IPS-18a (cell line): ENCODE results near the gene HHIP.

Source experiments
- H3K27ac ChIP-seq: one replicate; pipeline ENCODE4 v1.5.1; 2013; ENCODE audit warnings: low read length
- H3K27me3 ChIP-seq: one replicate; pipeline ENCODE4 v1.6.1; 2013; ENCODE audit warnings: mild to moderate bottlenecking, low read length; ENCODE audit not compliant: control insufficient read depth, insufficient read depth
- H3K36me3 ChIP-seq: one replicate; pipeline ENCODE4 v1.6.1; 2013; ENCODE audit warnings: low read depth, low read length; ENCODE audit not compliant: control insufficient read depth
- H3K4me1 ChIP-seq: one replicate; pipeline ENCODE4 v1.6.1; 2013; ENCODE audit warnings: low read depth, low read length; ENCODE audit not compliant: control insufficient read depth
- H3K4me3 ChIP-seq: one replicate; pipeline ENCODE4 v1.5.1; 2013; ENCODE audit warnings: low read length
- H3K9ac ChIP-seq: one replicate; pipeline ENCODE4 v1.6.1; 2013; ENCODE audit warnings: mild to moderate bottlenecking, low read length, moderate library complexity
- H3K9me3 ChIP-seq: one replicate; pipeline ENCODE4 v1.6.1; 2013; ENCODE audit warnings: low read depth, low read length; ENCODE audit not compliant: control insufficient read depth

HHIP gene

DNA sequence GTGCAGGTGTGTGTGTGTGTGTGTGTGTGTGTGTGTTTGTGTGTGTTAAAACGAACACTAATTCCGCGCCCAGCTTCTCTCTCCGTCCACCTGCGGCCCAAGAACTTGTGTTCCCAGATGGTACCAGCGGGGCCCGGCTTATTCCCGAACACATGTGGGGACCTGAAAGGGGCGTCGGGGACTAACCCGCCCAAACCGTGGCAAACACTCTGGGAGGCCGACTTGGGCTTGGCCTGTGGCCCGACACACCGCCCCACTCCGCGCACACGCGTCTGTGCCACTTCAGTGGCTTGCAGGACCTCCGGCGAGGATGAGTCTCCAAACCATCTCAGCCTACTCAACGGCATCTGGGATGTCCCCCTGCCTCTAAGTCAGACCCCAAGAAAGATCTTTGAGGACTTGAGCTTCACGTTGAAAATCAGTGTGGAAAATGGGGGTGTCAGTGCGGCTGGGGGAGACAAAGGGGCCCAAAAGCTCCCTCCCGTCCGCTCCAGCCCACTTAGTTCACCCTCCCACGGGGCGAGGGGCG is 790 bp upstream of the HHIP start:
- no peak overlapping the region for H3K9ac ChIP-seq
- H3K4me1 ChIP-seq, result peaks cover 30% of the 10 kb centered on the region
- H3K4me3 ChIP-seq, result peak overlapping the region; percentile 65
- H3K36me3 ChIP-seq, result no peaks in the 10 kb centered on the region
- no peaks in the 10 kb centered on the region for H3K9me3 ChIP-seq
- no peak overlapping the region for H3K27ac ChIP-seq
- H3K27me3 ChIP-seq, result peaks cover 71% of the 10 kb centered on the region

DNA sequence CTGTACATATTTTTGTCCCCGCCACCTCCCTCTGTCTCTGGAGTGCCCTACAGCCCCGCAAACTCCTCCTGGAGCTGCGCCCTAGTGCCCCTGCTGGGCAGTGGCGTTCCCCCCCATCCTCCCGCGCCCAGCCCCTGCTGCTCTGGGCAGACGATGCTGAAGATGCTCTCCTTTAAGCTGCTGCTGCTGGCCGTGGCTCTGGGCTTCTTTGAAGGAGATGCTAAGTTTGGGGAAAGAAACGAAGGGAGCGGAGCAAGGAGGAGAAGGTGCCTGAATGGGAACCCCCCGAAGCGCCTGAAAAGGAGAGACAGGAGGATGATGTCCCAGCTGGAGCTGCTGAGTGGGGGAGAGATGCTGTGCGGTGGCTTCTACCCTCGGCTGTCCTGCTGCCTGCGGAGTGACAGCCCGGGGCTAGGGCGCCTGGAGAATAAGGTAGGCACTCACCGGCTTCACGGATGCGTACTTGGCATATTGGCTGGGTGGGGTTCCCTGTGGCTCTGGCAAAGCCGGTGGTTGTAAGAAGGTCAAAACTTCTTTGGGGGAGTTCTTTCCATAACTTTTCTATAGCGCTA is 653 bp downstream of the HHIP start:
- H3K27me3 ChIP-seq, result peaks cover 79% of the 10 kb centered on the region
- H3K36me3 ChIP-seq, result no peaks in the 10 kb centered on the region
- H3K9ac ChIP-seq, result no peak overlapping the region
- peaks cover 38% of the 10 kb centered on the region for H3K4me1 ChIP-seq
- H3K4me3 ChIP-seq, result peak overlapping the region; percentile 65
- H3K27ac ChIP-seq, result no peak overlapping the region
- no peaks in the 10 kb centered on the region for H3K9me3 ChIP-seq

DNA sequence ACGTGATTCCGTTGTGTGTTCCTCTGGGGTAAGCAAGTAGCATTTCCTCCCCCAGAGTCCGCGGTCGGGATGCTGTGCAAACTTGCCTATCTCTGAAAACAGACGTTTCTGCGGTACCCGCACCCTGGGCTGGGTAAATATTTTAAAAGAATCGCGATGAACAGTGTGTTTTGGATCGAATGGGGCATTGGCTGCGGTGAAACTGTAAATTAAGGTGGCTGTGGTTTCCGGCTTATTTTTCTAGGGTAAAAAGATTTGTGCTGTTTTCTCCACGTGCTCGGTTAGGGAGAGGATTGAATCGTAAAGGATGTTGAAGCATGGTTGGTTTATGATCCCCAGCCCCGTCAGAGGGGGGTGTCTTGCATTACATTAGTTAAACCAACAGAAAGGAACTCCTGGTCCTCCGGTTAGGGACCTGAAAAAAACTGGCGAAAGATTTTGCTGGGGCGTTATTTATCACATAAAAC is 1.2 kb downstream of the HHIP start:
- Histone ChIP-seq H3K4me3 (peak overlapping the region; percentile 65), H3K27me3 (peaks cover 79% of the 10 kb centered on the region), H3K4me1 (peaks cover 38% of the 10 kb centered on the region), H3K27ac (no peak overlapping the region), H3K9ac (no peak overlapping the region), H3K9me3 (no peaks in the 10 kb centered on the region), H3K36me3 (no peaks in the 10 kb centered on the region)

DNA sequence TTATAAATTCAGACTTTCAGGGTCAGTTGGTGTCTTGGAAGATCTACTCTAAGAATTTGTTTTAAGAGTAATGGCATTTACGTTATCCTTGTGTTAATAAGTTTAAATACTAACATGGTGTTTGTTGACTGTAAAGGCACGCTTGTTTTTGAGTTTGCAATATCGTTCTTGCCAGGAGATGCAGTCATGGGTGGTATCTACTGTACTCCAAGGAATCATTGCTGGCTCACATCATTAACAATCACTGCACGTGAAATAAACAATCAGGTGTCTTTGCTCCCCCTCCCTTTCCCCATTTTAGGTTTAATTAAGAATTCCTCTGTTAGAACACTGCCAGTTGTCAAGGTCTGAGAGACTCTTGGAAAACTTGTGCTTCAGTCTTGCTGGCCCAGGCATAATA is 1.6 kb downstream of the HHIP start:
- H3K9ac ChIP-seq, result no peak overlapping the region
- H3K4me1 ChIP-seq, result peaks cover 38% of the 10 kb centered on the region
- no peaks in the 10 kb centered on the region for H3K36me3 ChIP-seq
- peak overlapping the region; percentile 65 for H3K4me3 ChIP-seq
- no peaks in the 10 kb centered on the region for H3K9me3 ChIP-seq
- no peak overlapping the region for H3K27ac ChIP-seq
- H3K27me3 ChIP-seq, result peaks cover 79% of the 10 kb centered on the region

DNA sequence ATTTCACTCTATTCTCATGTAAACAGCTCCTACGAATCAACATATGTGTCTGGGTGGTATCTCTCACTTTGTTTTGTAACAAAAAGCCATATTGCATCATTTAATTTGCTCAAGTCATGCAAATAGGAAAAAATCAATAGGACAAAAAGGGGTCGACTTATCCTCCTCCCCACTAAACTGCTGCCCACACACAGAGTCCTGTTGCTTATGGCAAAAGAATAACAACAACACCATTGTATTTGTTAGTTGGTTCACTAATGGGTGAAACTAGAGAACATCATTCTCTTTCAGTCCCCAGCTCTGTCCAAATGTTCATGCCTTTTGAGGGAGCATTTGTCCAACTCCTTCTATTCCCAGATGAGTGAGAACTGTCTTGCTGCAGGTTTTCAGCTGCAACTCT is 2.1 kb downstream of the HHIP start:
- H3K27ac ChIP-seq, result no peak overlapping the region
- no peaks in the 10 kb centered on the region for H3K36me3 ChIP-seq
- no peak overlapping the region for H3K9ac ChIP-seq
- no peaks in the 10 kb centered on the region for H3K9me3 ChIP-seq
- H3K4me1 ChIP-seq, result peaks cover 38% of the 10 kb centered on the region
- H3K4me3 ChIP-seq, result peak overlapping the region; percentile 65
- peaks cover 78% of the 10 kb centered on the region for H3K27me3 ChIP-seq

DNA sequence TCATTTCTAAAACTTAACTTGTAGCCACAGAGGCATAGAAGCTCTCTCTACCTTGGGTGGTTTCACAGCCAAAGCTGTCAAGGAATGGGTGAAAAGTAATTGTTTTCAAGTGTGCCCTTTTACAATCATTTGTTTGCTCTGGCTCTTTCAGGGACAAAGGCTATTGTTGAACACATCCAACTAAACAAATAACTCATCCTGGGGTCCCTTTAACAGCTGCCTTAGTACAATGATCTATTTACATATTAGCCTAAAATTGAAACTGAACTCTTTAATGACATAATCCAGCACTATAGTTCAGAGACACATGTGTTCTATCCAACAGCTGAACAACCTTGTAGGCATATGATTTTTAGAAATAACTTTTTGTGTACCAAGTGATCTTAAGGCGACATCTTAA is 3.7 kb downstream of the HHIP start:
- Histone ChIP-seq H3K4me1 (peaks cover 38% of the 10 kb centered on the region), H3K9me3 (no peaks in the 10 kb centered on the region), H3K9ac (no peak overlapping the region), H3K27me3 (peaks cover 62% of the 10 kb centered on the region), H3K36me3 (no peaks in the 10 kb centered on the region), H3K27ac (no peak overlapping the region), H3K4me3 (peak overlapping the region; percentile 19)

DNA sequence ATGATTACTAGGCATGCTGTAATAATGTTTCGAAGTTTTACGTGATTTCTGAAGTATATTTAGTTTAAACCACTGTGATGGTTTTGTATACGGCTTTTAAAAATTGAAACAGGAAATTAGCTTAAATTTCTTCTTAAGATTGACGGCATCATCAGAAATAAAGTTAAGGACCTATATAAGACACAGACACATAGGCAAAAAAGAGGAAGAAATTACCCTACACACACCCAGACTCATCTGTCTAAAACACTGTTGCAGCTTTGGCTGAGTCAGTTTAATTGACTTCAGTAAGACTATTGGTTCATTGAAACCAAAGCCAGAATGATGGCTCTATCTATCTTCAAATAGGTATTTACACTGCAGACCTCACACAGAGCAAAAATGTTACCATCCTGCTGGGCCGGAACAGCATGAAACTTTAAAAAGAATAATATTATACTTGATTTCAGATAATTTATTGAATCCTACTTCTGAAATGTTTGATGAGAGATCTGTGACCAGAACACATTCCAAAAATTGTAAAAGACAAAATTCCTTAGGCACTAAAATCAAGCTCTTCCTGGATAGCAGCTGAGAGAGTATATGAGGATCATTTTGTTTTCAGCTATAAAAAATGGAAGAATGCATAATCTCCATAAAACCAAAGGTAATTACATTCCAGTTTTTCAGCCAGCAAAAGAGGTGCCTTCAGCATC is 4.5 kb downstream of the HHIP start:
- no peaks in the 10 kb centered on the region for H3K9me3 ChIP-seq
- H3K9ac ChIP-seq, result no peak overlapping the region
- H3K4me3 ChIP-seq, result no peak overlapping the region
- no peak overlapping the region for H3K27ac ChIP-seq
- peaks cover 54% of the 10 kb centered on the region for H3K27me3 ChIP-seq
- peaks cover 38% of the 10 kb centered on the region for H3K4me1 ChIP-seq
- H3K36me3 ChIP-seq, result no peaks in the 10 kb centered on the region

DNA sequence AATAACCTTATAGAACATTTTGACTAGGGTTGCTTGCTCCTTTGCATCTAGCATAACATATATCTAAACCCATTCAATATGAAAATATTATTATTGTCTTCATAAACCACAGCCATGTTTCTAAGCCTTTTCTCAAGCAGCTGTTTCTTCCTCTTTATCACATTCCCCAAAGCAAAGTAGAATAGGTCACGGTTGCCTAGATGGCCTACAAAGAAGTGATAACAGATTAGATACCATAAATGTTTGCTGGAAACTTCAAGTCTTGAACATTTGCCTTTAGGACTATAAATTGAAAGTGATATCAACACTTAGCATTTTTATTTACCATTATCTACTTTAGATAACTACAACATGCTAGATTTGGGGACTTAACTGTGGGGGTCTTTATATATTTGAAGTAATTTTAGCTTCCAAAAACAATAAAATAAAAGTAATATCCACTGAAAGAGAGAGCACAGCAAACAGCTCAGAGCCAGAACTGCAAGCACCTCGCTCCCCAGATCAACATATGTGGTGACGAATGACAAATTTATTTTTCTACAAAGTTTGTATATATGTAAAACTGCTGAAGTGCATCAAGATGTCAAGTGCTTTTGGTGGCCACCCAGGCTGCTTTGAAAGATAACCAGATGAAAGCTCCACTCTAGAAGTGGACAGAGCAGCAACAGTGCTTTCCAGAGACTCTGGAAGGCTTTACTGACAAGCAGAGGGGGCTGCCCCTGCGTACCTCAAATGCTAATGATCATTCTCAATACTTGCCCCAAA is 8.0 kb downstream of the HHIP start:
- Histone ChIP-seq H3K9ac (no peak overlapping the region), H3K4me1 (peaks cover 18% of the 10 kb centered on the region), H3K4me3 (no peak overlapping the region), H3K9me3 (no peaks in the 10 kb centered on the region), H3K27ac (no peak overlapping the region), H3K27me3 (peaks cover 21% of the 10 kb centered on the region), H3K36me3 (no peaks in the 10 kb centered on the region)

DNA sequence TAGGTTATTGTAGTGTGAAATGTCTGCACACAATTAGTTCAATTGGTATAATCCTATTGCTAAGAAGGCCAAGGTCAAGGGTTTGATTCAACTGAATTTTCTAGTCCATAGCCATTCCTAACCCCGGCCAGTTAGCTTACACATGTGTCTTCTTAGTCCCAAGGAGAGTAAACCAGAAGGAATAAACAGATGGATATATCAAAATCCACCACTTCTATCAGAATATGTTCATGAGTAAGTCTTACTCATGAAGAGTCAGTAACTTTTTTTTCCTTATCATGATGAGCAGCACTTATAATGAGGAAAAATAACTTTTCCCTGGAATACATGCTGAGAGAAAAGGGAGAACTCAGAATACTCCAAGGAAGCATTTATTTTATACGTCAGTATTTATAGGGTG is 9.5 kb downstream of the HHIP start:
- H3K9ac ChIP-seq, result no peak overlapping the region
- H3K4me3 ChIP-seq, result no peak overlapping the region
- no peaks in the 10 kb centered on the region for H3K9me3 ChIP-seq
- H3K27ac ChIP-seq, result no peak overlapping the region
- peaks cover 5% of the 10 kb centered on the region for H3K27me3 ChIP-seq
- no peaks in the 10 kb centered on the region for H3K36me3 ChIP-seq
- peaks cover 4% of the 10 kb centered on the region for H3K4me1 ChIP-seq

DNA sequence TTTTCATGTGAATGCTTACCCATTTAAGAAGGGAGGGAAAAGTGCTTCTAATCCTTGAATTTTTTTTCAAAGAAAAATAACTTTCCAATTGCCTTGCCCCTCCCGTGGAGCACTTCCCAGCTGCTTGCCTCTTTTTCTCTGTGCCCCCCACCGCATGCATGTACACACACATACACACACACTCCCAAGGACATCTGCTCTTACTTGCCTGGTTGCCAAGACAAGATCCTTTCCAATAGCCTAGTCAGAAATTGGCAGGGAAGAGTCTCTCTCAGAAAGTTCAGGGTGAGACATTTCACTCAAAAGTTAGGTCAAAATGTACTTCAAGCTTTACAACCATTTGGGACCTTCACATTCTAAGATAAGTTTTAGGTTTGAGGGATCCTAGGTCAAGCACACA is 10.9 kb downstream of the HHIP start:
- Histone ChIP-seq H3K27me3 (no peaks in the 10 kb centered on the region), H3K9me3 (no peaks in the 10 kb centered on the region), H3K4me1 (no peaks in the 10 kb centered on the region), H3K9ac (no peak overlapping the region), H3K36me3 (no peaks in the 10 kb centered on the region), H3K27ac (no peak overlapping the region), H3K4me3 (no peak overlapping the region)

DNA sequence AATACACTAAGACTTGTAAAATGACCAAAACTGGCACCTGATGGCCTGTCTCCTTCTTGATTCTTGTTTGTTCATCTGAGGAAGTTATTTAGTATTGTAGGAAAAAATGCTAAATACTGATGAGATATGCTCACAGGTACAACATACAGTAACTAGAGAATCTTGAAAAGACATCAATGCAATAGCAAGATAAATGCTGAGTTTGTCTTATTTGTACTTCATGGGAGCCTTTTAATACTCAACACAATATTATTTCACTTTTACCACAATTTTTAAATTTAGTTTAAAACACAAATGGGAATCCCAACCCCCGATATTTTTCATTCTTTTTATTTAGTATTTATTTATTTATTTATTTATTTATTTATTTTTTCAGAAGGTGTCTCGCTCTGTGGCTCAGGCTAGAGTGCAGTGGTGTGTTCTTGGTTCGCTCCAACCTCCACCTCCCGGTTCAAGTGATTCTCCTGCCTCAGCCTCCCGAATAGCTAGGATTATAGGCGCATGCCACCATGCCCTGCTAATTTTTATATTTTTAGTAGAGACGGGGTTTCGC is 12.1 kb downstream of the HHIP start:
- H3K27me3 ChIP-seq, result no peaks in the 10 kb centered on the region
- H3K4me1 ChIP-seq, result no peaks in the 10 kb centered on the region
- H3K9ac ChIP-seq, result no peak overlapping the region
- H3K27ac ChIP-seq, result no peak overlapping the region
- no peak overlapping the region for H3K4me3 ChIP-seq
- H3K36me3 ChIP-seq, result no peaks in the 10 kb centered on the region
- H3K9me3 ChIP-seq, result no peaks in the 10 kb centered on the region
